NCI-H774 (cell line): ENCODE results near the gene RGCC.

Source experiments
- DNase-seq: peaks from one replicate; lab custom pipeline; 2025; lab: John Stamatoyannopoulos, UW

The RGCC gene

GRCh38 chr13:41453620-41454019 lies 3.7 kb upstream of the RGCC start:
- DNase-seq, result no peak

- no peak for DNase-seq
Observed at GRCh38 chr13:41454170-41454569, 3.2 kb upstream of the RGCC start.

GRCh38 chr13:41455725-41456419 lies 1.5 kb upstream of the RGCC start:
- DNase-seq, result no peak

GRCh38 chr13:41457589-41458186 lies 338 bp downstream of the RGCC start:
- no peak for DNase-seq

- no peak for DNase-seq
Observed at GRCh38 chr13:41458187-41458760, 924 bp downstream of the RGCC start.

- DNase-seq, result no peak
Observed at GRCh38 chr13:41458761-41459431, 1.5 kb downstream of the RGCC start.

GRCh38 chr13:41459432-41460073 lies 2.2 kb downstream of the RGCC start:
- no peak for DNase-seq

- no peak for DNase-seq
Observed at GRCh38 chr13:41460074-41460465, 2.7 kb downstream of the RGCC start.

- DNase-seq, result no peak
Observed at GRCh38 chr13:41460930-41461329, 3.6 kb downstream of the RGCC start.

GRCh38 chr13:41461527-41462139 lies 4.3 kb downstream of the RGCC start:
- no peak for DNase-seq

GRCh38 chr13:41462427-41462826 lies 5.1 kb downstream of the RGCC start:
- no peak for DNase-seq

- no peak for DNase-seq
Observed at GRCh38 chr13:41463838-41464602, 6.7 kb downstream of the RGCC start.

GRCh38 chr13:41465241-41465847 lies 8.0 kb downstream of the RGCC start:
- DNase-seq, result no peak

- no peak for DNase-seq
Observed at GRCh38 chr13:41465898-41466320, 8.6 kb downstream of the RGCC start.

GRCh38 chr13:41467425-41467945 lies 10.1 kb downstream of the RGCC start:
- DNase-seq, result no peak

GRCh38 chr13:41468631-41469030 lies 11.3 kb downstream of the RGCC start:
- no peak for DNase-seq

GRCh38 chr13:41470196-41470595 lies 12.8 kb downstream of the RGCC start:
- DNase-seq, result no peak

GRCh38 chr13:41471785-41472184 lies 14.4 kb downstream of the RGCC start:
- DNase-seq, result no peak

GRCh38 chr13:41487222-41487621 lies 29.9 kb downstream of the RGCC start:
- DNase-seq, result no peak

GRCh38 chr13:41488124-41488523 lies 30.8 kb downstream of the RGCC start:
- DNase-seq, result no peak
